ENCODE data around the gene CLOCK.

The CLOCK gene

DNA sequence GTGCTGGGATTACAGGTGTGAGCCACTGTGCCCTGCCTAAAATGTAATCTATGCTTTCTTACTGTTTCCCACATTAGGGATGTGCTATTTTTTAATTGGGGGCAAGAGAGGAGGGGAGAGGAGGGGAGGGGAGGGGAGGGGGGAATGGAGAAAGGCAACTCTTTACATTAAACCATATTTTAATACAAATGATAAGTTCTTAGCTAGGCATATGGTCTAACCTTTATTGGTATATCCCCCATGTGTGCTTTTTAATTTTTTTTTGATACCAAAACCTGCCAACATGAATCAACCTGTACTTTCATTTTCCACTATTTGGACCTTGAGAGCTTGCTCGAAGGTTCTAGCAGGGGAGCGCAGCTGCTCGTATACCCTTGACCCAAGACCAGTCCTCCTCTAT lies 6.4 kb downstream of the CLOCK start:
- DNase-seq, result no peak

DNA sequence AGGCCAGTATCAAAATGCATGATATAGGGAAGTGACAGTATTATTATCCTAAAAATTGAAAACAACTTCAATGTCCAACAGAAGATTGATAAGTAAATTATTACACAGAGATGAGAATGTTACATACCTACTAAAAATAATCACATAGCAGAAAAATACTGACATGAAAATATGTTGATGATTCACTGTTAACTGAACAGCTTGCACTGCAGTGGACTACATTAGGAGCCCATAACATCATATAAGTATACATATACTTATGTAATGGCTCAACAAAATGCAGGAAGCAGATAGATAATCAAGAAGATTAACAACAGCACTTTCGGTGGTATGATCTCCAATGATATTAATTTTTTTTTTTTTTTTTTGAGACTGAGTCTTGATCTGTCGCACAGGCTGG lies 7.1 kb downstream of the CLOCK start:
- no peak for DNase-seq

GRCh38 chr4:55538531-55538930 lies 8.2 kb downstream of the CLOCK start:
- DNase-seq, result no peak

DNA sequence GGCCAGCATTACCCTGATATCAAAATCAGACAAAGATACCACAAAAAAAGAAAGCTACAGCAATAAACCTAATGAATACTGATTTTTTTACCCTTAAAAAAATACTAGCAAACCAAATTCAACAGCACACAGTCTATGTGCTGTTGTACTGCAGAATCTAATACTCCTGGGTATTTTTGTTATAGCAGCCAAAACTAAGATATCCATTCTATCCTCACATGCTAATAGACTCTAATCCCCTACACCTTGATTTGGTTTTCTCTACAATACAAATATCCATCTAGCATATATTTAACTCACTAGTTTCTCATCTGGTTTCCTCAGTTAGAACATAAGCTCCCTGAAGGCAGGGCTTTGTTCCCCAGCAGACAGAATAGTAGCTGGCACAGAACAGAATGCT lies 12.4 kb downstream of the CLOCK start:
- DNase-seq, result no peak

- no peak for DNase-seq
Measured at GRCh38 chr4:55530691-55531090, 16.0 kb downstream of the CLOCK start.

DNA sequence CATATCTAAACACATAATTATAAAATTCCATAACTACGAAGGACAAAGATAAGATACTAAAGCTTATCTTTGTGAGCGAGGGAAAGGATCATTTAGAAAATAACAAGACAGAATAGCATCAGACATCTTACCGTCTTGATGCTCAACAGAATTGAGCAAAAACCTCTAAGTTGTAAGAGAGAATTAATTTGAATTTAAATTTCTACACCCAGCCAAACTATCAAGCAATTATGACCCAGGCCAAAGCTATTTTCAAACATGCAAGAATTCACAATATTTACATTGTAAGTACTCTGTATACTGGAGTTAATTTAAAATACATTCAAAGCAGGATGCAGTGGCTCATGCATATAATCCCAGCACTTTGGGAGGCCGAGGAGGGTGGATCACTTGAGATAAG lies 16.5 kb downstream of the CLOCK start:
- DNase-seq, result no peak

- DNase-seq, result no peak
Measured at GRCh38 chr4:55528491-55528890, 18.2 kb downstream of the CLOCK start.

- DNase-seq, result peak; percentile 36
Measured at GRCh38 chr4:55524844-55525571, 21.7 kb downstream of the CLOCK start.

DNA sequence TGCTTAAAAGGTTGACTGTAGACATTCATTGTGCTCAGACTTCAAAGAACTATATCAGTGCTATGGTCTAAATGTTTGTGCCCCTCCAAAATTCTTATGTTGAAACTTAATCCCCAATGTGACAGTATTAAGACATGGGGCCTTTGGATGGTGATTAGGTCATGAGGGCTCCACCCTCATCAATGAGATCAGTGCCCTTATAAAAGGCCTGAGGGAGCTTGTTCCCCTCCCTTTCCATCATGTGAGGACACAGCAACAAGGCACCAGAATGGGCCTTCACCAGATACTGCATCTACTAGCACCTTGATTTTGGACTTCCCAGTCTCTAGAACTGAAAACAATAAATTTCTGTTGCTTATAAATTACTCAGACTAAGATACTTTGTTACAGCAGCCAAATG lies 28.3 kb downstream of the CLOCK start:
- DNase-seq, result no peak

DNA sequence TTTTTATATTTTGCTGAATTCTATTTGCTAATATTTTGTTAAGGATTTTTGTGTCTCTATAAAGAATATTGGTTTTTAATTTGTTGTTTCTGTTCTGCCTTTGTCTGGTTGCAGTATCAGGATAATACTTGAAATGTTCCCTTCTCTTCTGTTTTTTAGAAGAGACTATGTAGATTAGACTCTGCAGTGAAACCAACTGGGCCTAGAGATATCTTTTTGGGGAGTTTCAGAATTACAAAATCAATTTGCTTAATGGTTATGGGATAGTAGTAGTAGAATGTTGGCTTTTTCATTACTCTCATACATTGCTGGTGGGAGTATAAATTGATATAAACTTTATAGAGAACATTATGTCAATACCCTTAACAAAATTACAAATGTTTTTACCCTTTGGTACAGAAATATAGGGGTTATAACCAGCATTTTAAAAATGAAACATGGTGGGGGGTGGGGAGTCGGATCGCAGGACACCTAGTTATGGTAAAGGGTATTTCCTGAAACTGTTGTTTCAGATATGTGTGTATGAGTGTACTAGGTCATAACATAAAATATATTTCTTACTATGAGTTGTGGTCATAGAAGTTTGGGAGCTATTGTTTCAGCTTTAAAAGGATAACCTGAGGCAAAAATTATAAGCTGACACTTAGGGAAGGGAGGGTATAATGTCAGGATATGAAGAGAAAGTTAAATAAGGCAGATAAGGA lies 29.0 kb downstream of the CLOCK start:
- no peak for DNase-seq

DNA sequence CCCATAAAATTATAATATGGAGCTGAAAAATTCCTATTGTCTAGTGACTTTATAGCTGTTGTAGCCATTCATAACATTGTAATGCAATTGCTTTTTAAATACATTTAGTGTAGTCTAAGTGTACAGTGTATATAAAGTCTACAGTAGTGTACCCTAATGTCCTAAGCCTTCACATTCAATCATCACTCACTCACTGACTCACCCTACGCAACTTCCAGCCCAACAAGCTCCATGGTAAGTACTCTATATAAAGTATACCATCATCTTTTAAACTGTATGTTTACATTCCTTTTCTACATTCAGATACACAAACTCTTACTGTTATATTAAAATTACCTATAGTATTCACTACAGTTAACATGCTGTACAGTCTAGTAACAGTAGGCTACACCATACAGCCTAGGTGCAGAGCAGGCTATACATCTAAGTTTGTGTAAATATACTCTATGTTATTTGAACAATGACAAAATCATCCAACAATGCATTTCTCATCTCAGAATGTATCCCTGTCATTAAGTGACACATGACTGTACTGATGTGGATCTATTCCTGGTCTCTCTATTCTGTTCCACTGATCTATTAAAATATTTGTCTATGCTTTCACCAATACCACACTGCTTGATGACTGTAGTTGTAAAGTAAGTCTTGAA lies 33.7 kb downstream of the CLOCK start:
- no peak for DNase-seq

DNA sequence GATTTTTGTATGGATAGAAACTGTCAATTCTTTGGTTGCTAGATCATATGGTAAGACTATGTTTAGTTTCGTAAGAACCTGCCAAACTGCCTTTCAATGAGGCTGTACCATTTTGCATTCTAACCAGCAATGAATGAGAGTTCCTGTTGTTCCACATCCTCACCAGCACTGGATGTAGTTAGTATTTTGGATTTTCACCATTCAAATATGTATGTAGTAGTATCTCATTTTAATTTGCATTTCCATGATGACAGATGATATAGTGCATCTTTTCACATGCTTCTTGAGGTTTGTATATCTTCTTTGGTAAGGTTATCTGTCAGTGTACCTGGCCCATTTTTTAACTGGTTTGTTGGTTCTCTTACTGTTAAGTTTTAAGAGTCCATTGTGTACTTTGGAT lies 34.6 kb downstream of the CLOCK start:
- DNase-seq, result no peak

DNA sequence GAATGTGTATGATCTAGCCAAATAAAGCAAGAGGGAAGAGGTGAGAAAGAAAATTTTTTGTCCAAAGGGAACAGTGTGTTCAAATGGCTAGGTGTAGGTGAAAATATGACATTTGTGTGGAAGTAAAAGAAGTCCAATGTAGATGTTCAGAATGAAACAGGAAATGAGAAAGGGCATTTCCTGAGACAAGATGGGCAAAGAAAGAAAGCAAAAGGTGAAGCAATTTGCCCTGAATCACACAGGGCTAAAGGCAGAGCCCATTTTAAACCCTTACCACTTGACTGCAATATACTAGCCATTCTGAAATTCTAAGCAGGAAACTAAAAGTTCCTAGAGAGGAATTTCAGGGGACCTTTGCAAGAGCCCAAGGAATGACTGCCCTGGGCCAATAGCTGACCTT lies 36.0 kb downstream of the CLOCK start:
- no peak for DNase-seq

DNA sequence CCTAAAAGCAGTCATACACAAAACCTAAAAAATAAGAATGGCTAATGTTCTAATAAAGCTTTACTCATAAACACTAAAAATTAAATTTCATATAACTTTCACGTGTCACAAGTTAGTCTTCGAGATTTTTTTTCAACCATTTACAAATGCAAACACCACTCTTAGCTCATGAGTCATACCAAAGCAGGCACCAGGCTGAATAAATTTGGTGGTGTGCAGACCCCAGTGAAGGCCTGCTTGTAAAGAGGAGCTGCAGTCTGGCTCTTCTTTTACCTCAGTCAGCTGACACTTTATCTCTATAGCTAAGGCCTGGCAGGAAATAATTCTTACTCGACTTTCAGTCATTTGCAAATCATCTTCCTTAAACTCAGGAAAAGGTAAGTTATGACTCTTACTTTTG lies 37.4 kb downstream of the CLOCK start:
- no peak for DNase-seq

DNA sequence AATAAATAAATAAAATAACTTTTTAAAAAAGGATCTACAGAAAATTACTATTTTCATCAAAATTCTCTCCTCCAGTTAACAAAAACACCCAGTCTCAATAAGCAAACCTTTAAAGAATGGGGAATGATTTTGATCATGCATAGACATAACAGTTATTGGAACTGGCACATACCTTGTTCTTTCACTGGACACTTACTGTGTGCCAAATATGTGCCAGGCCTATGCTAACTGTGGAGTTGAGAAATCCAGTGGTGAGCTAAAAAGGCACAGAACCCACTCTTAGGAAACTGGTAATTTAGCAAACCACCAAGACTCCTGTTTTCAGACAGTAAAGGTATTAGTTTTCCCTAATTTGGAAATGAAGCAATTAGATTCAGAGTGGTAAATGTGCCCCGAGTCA lies 39.1 kb downstream of the CLOCK start:
- no peak for DNase-seq

- DNase-seq, result peak; percentile 59
Measured at GRCh38 chr4:55503169-55503568, 43.5 kb downstream of the CLOCK start.

- no peak for DNase-seq
Measured at GRCh38 chr4:55500072-55500471, 46.6 kb downstream of the CLOCK start.

DNA sequence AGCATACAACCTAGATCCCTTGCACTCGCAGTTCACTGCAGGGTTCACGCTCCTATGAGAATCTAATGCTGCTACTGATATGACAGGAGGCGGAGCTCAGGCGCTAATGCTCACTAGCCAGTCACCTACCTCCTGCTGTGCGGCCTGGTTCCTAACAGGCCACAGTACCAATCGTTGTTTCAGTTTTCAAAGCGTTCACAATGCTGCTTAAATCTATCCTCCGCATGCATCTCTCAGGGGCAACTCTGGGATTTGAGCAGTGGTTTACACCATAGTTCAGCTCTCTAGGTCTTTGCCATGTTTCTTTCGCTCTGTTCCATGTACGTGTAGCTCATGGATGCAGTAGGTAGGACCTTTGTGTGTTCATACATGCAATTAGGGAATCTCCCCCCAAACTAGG lies 47.2 kb downstream of the CLOCK start:
- DNase-seq, result no peak

DNA sequence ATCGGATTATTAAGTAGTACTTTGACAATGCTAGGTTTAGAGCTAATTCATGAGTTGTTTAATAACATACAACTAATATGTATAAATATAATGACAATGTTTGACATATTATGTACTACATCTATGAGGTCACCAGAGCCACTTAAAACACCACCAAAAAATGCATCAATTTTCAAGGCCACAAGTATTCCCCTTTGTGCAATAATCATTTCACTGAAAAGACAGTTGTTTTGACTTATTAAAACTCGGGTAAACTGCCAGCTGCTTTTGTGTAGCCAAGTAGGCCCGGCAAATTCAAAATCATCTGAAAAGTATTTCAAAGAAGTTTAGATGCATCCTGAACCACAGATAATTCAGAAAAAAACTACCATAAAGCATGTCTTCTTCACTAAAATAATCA lies 48.7 kb downstream of the CLOCK start:
- no peak for DNase-seq

GRCh38 chr4:55491486-55491885 lies 55.2 kb downstream of the CLOCK start:
- no peak for DNase-seq

DNA sequence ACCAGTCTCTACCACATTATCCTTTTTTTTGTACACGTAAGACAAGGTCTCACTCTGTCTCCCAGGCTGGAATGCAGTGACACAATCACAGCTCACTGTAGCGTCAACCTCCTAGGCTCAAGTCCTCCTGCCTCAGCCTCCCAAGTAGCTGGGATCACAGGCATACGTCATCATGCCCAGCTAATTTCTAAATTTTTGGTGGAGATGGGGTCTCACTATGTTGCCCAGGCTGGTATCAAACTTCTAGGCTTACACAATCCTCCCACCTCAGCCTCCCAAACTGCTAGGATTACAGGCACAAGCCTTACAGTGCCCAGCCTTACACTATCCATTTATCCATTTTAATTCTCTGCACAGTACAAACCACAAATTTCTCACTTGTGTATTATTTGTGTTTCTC lies 58.0 kb downstream of the CLOCK start:
- no peak for DNase-seq

DNA sequence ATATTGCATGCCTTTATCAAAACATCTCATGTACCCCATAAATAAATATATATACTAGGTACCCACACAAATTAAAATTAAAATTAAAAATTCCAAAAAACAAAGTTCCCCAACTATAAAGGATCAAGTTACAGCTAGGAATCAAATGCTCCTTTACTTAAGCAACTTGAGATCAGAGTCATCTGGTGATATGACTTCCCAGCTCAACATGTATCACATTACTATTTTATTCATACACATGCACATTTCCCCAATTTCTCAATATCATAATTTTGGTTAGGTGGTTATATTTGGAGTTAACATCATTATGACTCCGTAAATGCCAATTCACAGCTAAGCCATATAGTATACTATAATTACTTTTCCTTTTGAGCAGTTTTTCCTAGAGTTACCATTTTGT lies 60.9 kb downstream of the CLOCK start:
- no peak for DNase-seq

DNA sequence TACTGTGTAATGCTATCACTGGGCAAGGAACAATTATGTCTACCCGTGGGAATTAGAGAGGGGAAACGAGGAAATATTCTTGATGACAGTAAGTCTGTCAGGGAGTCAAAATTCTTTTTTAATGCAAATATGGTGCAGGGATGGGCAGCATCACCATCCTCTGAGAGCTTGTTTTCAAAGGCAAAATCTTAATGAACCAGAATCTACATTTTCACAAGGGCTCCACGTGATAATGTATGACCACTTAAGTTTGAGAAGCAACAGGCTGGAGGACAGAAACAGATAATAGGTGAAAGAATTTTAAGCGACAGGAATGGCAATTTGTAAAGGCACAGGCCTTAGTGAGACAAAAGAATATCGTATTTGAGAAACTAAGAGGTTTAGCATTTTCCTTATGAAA lies 63.4 kb downstream of the CLOCK start:
- no peak for DNase-seq

Data from OCI-M1 (cell line).